ENCODE data around the gene ETV7.

Gene ETV7

DNA sequence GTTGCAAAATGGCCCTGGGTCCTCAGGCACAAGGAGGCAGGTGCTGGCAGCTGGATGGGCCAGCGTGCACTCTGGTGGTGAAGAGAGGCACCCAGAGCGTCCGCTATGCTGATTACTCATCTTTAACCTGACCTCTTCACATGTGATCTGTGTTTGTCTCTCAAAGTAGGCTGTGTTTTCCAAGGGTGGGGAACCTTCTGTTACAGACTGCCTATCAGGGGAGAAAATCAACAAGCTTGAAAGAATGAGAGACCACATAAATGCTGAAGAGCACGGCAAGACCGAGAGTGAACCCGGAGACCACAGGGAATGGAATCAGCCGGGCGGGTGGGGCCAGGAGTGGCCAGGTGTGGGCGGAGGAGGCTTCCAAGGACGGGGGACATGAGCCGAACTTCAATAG, 67.0 kb downstream of the ETV7 start:
- no peak for DNase-seq (ENCODE audit: low read depth)

DNA sequence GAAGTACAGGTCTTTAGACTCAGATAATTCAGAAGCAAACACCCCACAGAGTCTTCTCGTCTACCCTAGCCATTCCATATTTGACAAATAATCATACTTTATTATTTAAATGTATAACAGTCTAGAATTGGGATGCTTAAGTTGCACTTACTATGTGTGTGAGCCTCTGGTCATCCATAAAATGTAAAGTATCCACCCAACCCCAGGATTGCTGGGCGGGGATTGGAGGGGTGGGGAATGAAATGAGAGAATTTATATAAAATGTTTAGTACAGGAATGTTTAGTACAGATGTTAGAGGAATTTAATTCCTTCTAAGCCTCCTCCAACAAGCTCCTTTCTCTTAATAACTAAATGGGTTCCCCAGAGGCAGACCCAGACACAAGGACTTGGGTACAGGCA, 67.6 kb downstream of the ETV7 start:
- DNase-seq (ENCODE audit: low read depth) = no peak

DNA sequence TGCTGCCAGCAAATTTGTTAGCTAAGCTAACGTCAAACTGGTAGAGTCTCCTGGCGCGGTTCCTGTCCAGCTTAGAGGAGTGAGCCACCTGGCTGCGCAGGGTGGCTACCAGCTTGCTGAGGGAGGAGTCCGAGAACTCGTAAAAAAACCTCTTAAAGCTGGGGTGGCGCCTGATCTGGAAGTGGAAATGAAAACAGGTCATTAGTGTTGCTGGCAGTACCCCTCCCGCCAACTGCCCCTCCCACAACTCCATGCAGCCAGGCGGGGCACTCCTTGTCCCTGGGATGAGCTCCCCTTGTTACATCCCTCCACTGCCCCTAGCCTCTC, 68.1 kb downstream of the ETV7 start:
- DNase-seq (ENCODE audit: low read depth) = no peak

DNA sequence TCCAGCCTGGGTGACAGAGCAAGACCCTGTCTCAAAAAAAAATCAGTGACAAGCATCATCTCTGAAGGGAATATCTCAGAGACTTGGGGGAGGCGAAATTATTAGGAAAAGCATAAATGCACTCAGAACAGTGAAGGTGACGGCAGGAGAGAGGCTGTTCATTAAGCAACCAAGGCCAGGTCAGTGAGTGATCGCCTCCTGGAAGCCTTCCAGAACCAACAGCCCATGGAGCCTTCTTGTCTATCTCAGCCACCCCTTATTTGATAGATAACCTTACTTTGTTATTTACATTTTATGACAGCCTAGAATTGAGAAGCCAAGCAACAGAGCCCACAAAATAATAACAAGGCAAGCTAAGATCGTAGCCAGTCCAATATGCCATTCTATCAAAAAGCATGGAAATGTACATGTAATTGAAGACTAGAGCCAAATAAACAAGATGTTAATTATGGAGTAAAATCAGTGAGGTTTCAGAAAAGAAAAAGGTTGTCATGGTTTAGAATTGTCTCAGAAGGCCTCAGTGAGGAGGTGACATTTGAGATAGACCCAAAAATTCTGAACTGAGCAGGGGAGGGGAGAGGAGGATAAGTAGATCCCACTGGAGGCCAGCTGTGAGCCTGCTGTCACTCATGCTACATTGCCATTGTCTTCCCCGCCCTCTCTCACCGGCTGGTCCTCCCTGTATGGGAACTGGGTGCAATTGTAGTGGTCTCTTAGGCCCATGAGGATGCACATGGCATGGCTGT, 68.6 kb downstream of the ETV7 start:
- DNase-seq (ENCODE audit: low read depth) = no peak

DNA sequence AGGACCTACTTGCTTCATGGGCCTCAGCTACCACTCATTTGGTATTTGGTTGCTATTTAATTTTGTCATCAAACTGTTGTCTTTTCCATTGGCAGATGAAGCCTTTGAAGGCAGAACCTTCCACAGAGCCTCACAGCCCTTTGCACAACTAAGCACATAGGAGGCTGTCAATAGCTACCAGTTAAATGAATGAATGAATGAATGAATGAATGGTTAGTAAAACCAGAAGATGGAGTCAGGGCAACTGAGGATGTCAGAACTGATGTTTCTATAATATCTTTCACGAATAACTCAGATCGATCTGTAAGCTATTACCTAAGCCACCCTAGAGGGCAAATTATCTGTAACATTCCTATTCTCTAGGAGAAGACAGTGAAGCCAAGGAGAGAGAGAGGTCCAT, 69.8 kb downstream of the ETV7 start:
- DNase-seq (ENCODE audit: low read depth) = no peak

Measured in stimulated activated CD8-positive, alpha-beta memory T cell treated with anti-CD3 and anti-CD28 coated beads, Interleukin-4, amount 100 ng/mL, for 24 hours (primary cell).